Adrenal gland (tissue), 12 donors: ENCODE measurements around the gene SECISBP2L. TPM values are rescaled to one million over a fixed set of nuclear protein-coding genes. Genes with fewer than 3 reads are reported as not detected.

Experiments
- DNase-seq, 7 donors: peaks; one replicate each; pipeline ENCODE4 v3.0.0-alpha.2; 2019 to 2020
- H3K27ac ChIP-seq, 5 donors: fragments of 200-600 bp; sonication (generic) in 4 of 5; 1 replicate in 3 of 5; 2 replicates in 2 of 5; pipeline versions ENCODE4 v1.5.1 to v1.8.0; 2016 to 2020; ENCODE audit warnings: mild to moderate bottlenecking in 1 of 5
- H3K27me3 ChIP-seq: fragments of 200-600 bp; 2 replicates; pipeline ENCODE4 v1.8.0; 2021
- H3K36me3 ChIP-seq, 2 donors: fragments of 200-600 bp; replicated peaks in 1 of 2; 1 replicate in 1 of 2; 2 replicates in 1 of 2; pipeline versions ENCODE4 v1.5.1 to v1.8.0; 2018 to 2022
- H3K4me1 ChIP-seq, 2 donors: fragments of 200-600 bp; replicated peaks in 1 of 2; 1 replicate in 1 of 2; 2 replicates in 1 of 2; pipeline versions ENCODE4 v1.5.1 to v1.8.0; 2018 to 2021
- H3K4me3 ChIP-seq, 4 donors: fragments of 200-600 bp; sonication (generic) in 3 of 4; one replicate each; pipeline ENCODE4 v1.5.1; 2016 to 2018
- H3K9me3 ChIP-seq, 3 donors: fragments of 200-600 bp; sonication (generic) in 1 of 3; replicated peaks in 1 of 3; 1 replicate in 2 of 3; 2 replicates in 1 of 3; pipeline versions ENCODE4 v1.5.1 to v1.8.0; 2016 to 2021
- POLR2A ChIP-seq, 2 donors: fragments of 450-650 bp; IDR thresholded peaks; one replicate each; pipeline ENCODE4 v1.6.1; 2017; ENCODE audit warnings: antibody characterized with exemption in 2 of 2, mild to moderate bottlenecking in 2 of 2, moderate library complexity in 1 of 2
- WGBS, 4 donors: extraction: QIAGEN DNeasy Blood & Tissue Kit in 2 of 4; methylation state at CpG; one replicate each; pipeline versions ENCODE4 v1.1.5 to v1.1.7; 2013 to 2017; 5-methylcytosine and 5-hydroxymethylcytosine counted together
- intact Hi-C, 2 donors: fragments of 100-400 bp; cut with DNase I; formaldehyde crosslinking; loops; one replicate each; pipeline versions ENCODE4 v1.14.1 to v1.15.0; 2022 to 2023
- polyA plus RNA-seq, 3 donors: library from polyadenylated mRNA; stranded (reverse); fragments of 200-250 nt in 2 of 3; fragments of 350-450 nt in 1 of 3; fragmentation: Illumina TruSeq in 1 of 3; extraction: RNeasy Lipid Tissue Mini Kit (QIAGEN cat#74804) in 1 of 3; gene quantifications; one replicate each; pipeline ENCODE4 v1.2.3, GENCODE V29; 2013 to 2014
- total RNA-seq, 9 donors: library from RNA; depleted of rRNA in 4 of 9; stranded (reverse); fragments of >200 nt in 4 of 9; fragments of 120-200 nt in 1 of 9; fragmentation: NEBNext Ultra II Directional in 1 of 9; extraction: Animal tissue kit (Norgen Biotek cat#: 25700) in 1 of 9; gene quantifications; one replicate each; pipeline versions ENCODE4 v1.1.0 to v1.2.4, GENCODE V29; 2013 to 2023
- TF ChIP-seq, protein P1 (sequence below), 6 experiments: fragments of 450-650 bp in 4 of 6; fragments of 200-600 bp in 2 of 6; sonication (generic) in 1 of 6; IDR thresholded peaks; 1 replicate in 5 of 6; 2 replicates in 1 of 6; pipeline versions ENCODE4 v1.5.1 to v1.8.0; 2016 to 2021; ENCODE audit warnings: antibody characterized with exemption in 6 of 6, mild to moderate bottlenecking in 2 of 6, moderate library complexity in 1 of 6
- donor health status: healthy with polysubstance abuse.
- donor health status: Bipolar disorder and iron deficiency.
- donor health status: DM: yes; HTN: yes; CAD: no.
- donor health status: DM: no; HTN: no; CAD: no.
- donor health status: DM: no; HTN: no; CAD: no.
- donor health status: DM: yes; HTN: yes; CAD: no.

The SECISBP2L gene
- total and polyA plus RNA-seq, 12 donors = 9.1 to 117 (median 44.2) TPM

DNA sequence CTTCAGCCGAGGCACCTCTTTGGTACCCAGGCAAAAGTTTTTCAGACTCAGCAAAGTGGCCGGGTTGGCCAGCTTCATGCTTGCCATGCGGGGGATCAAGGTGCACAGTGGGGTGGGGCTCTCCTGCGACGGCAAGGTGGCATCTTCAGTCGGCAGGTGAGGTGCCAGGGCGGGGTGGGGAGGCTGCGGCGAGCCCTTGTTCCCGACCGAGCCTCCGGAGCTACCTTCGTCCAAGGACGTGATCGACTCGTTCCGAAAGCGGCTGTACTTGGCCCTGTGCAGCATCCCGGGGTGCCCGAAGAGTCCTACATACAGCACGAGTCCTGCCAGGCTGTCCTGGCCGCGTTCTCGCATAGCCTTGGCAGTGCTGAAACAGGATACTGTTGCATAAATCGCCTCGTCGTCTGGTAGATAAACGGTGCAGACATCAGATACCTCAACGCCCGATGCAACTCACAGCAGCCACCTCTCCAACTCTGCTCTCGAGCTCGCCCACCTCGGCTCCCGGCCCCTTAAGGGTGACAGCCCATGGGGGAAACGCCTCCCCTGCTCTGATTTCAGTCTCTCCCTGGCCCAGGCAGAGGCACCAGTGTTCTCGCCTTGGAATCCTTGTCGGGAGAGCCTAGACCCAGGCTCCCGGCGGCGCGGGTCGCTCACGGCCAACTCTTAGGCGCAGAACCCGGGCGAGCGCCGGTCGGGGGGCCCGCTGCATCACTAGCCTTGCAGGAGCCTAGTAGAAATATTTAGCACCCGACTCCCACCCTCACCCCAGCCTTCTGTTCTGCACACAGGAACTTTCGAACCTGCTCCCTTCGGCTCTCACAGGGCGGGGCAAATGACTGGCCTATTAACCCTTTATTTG, 83.4 kb downstream of the SECISBP2L start:
- no peaks in the 10 kb centered on the region for H3K27me3 ChIP-seq
- intact Hi-C loops = loop anchor here in 1 of 2 donors (10.0 kb wide), 1 partner anchor 98 kb away; no protein-coding TSS in a partner anchor
- peak; percentile 58 to 85 (median 74) for DNase-seq
- no peaks in the 10 kb centered on the region for H3K36me3 ChIP-seq
- TF ChIP-seq, protein P1, sequence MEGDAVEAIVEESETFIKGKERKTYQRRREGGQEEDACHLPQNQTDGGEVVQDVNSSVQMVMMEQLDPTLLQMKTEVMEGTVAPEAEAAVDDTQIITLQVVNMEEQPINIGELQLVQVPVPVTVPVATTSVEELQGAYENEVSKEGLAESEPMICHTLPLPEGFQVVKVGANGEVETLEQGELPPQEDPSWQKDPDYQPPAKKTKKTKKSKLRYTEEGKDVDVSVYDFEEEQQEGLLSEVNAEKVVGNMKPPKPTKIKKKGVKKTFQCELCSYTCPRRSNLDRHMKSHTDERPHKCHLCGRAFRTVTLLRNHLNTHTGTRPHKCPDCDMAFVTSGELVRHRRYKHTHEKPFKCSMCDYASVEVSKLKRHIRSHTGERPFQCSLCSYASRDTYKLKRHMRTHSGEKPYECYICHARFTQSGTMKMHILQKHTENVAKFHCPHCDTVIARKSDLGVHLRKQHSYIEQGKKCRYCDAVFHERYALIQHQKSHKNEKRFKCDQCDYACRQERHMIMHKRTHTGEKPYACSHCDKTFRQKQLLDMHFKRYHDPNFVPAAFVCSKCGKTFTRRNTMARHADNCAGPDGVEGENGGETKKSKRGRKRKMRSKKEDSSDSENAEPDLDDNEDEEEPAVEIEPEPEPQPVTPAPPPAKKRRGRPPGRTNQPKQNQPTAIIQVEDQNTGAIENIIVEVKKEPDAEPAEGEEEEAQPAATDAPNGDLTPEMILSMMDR (IDR thresholded peaks at IDR 0.05) = no peak
- TF ChIP-seq POLR2A (IDR thresholded peaks at IDR 0.05) = no peak
- WGBS, 4 donors = 5 to 8% (median 8%) methylated on average over 13 to 54 of the region's 54 CpGs
- peaks cover 8 to 12% of the 10 kb centered on the region in 2 donors for H3K4me1 ChIP-seq
- H3K4me3 ChIP-seq = peak overlapping the region in 2 of 4 donors; percentile 14 to 64
- peak overlapping the region in 1 of 5 donors; percentile 42 for H3K27ac ChIP-seq
- H3K9me3 ChIP-seq = no peaks in the 10 kb centered on the region

DNA sequence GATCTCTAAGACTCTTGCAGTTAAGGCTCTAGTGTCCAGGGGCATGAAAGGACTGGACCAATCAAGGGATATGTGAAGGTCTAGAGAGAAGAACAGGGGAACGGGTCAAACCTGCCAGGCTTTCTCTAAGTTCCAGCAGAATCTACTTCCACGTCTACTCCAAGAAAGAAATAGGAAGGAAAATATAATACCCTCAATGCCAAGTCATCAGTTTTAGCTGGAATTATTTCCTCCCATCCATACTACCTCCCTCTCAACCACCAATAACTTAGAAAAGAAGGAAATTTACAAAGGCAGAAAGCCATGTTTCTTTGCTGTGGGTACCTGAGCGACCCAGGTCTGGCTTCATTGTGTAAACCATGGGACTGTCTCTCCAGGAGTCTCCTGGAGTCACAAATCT, 90.3 kb downstream of the SECISBP2L start:
- Histone ChIP-seq H3K36me3 (no peaks in the 10 kb centered on the region), H3K4me3 (no peak overlapping the region), H3K9me3 (no peaks in the 10 kb centered on the region), H3K27me3 (no peaks in the 10 kb centered on the region), H3K27ac (no peak overlapping the region), H3K4me1 (no peaks in the 10 kb centered on the region)
- TF ChIP-seq, protein P1 (IDR thresholded peaks at IDR 0.05) = no peak
- TF ChIP-seq POLR2A (IDR thresholded peaks at IDR 0.05) = no peak
- intact Hi-C loops = no loop called here
- WGBS, 4 donors = 83 to 91% (median 87%) methylated on average over 3 of the region's 3 CpGs
- DNase-seq = no peak

DNA sequence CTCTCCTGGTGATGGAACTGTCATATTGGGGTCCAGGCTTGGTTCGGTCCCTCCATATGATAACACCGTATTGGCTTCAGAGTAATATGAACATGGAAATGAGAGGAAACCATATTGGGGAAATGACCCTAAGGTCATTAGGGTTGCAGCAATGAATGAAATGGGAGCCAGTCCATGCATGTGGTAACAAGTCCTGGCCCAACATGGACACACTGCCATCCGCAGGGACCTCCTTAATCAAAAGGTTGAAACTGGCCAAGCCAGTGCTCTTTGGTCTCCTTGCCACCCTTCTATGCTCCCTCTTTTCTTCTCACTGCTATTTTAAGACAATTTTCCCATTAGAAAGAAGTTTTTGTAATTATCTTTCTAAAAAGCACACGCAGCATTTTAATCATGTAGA, 90.9 kb downstream of the SECISBP2L start:
- 92 to 97% (median 93%) methylated on average over 4 of the region's 4 CpGs for WGBS, 4 donors
- no peaks in the 10 kb centered on the region for H3K27me3 ChIP-seq
- DNase-seq = no peak
- no peaks in the 10 kb centered on the region for H3K36me3 ChIP-seq
- H3K4me3 ChIP-seq = no peak overlapping the region
- H3K27ac ChIP-seq = no peak overlapping the region
- intact Hi-C loops = no loop called here
- no peak for TF ChIP-seq POLR2A (IDR thresholded peaks at IDR 0.05)
- TF ChIP-seq, protein P1 (IDR thresholded peaks at IDR 0.05) = no peak
- no peaks in the 10 kb centered on the region for H3K9me3 ChIP-seq
- no peaks in the 10 kb centered on the region for H3K4me1 ChIP-seq

DNA sequence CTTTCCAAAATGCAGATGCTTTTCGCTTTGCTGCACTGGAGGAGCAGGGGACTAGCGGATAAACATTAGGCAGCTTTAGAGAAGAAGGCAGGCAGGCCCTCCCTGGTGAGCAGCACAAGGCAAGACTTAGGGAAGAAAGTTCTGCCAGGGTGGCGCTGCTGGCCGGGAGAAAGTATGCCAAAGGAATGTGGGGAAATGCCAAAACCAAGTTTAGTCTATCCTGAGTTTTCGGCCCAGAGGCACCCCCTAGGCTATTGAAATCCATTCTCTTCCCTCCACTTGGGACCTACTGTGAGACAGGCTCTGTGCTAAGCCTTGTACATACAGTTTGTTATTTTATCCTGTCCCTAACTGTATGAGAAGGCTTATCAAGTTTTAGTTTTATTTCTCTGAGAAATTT, 91.7 kb downstream of the SECISBP2L start:
- H3K4me3 ChIP-seq = no peak overlapping the region
- no peak for TF ChIP-seq POLR2A (IDR thresholded peaks at IDR 0.05)
- TF ChIP-seq, protein P1 (IDR thresholded peaks at IDR 0.05) = no peak
- H3K9me3 ChIP-seq = no peaks in the 10 kb centered on the region
- H3K4me1 ChIP-seq = no peaks in the 10 kb centered on the region
- intact Hi-C loops = no loop called here
- WGBS, 4 donors = 86 to 89% (median 88%) methylated on average over 5 of the region's 5 CpGs
- no peak overlapping the region for H3K27ac ChIP-seq
- H3K36me3 ChIP-seq = no peaks in the 10 kb centered on the region
- H3K27me3 ChIP-seq = no peaks in the 10 kb centered on the region
- DNase-seq = no peak
